HG02938 (cell line): ENCODE measurements around the gene FEZF2.

Experiments
- ATAC-seq: cut with Tn5 transposase; IDR thresholded peaks from one replicate; pipeline ENCODE4 v1.9.1; 2021; ENCODE audit warnings: mild to moderate bottlenecking, moderate library complexity; ENCODE audit not compliant: unreplicated experiment

The FEZF2 gene

DNA sequence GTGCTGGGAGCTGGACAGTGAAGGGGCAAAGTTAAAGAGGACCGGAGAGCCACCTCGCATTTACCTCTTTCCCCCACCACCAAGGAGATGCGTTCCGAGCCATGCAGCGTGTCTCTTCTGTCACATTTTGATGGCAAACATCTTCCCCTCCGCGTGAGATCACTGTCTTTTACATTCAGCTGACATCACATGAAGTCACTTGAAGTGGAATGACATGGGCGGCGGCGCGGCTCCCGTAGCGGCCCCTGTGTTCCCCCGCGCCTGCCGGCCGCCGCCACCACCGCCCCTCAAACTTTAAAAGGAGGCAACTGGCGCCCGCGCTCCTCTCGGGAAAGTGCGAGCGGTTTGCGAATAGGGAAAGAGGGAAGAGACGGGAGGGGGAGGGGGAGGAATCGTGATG lies at the start of gene FEZF2:
Gene FEZF2 (minus strand): TSS at position 336 of the 400 bp plus-strand sequence. CDS start 682 bp downstream, outside the sequence.
- ATAC-seq = no peak

GRCh38 chr3:62421207-62421606 lies 47.9 kb upstream of the FEZF2 start:
- no peak for ATAC-seq

DNA sequence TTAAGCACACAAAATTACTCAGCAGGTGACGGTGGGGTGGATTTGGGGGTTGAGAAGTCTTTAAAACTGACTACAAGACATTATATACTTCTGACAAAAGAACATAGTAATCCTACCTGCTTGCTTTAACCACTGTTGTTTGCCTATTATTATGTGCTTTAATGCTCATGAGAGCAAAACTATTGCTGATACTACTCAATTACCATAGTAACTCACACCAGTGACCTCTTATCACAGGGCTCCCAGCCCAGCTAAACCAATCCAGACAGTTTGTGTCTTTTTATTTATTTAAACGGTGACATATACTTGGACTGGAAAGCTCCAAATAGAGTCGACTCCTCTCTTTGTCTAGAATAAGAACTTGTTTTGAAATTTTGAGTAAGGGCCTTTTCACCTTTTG lies 42.8 kb upstream of the FEZF2 start:
- ATAC-seq = no peak

DNA sequence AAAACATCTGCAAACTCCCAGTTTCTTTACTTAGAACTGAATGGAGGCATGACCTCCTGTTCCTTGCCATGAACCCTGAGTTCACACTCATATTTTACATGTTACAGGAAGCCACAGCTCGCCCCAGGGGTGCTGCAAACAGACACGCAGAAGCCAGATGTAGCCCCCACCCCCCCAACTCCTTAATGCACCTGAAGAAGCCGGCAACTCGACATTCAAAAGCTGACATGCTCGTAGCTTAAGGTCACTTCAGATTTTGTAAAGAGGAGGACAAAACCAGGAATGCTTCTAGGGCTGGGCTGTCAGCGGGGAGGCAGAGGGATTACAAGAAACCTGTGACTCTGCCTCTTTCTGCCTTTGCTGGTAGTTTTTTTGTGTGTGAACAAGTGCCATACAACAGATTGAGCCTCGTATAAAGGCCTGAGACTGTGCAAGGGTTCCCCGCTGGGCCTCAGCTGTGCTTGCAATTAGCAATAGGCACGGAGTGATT lies 42.0 kb upstream of the FEZF2 start:
- no peak for ATAC-seq

DNA sequence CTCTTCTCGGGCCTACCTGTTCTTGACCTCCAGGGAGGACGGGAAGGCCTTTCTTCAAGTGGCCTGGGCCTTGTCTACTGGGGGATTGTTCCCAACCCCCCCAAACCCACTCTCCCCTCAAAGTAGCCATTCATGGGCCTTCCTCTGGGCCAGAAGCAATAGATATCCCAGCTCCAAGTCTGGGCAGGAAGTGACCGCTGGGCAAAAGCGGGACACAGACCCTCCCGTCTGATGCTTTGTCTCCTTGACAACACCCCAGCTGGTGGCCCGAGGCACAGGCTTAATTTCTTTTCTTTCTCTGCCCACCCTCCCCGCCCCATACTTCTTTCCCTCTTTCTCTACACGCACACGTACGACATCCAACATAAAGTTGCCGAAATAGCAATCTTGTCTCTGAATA lies 41.4 kb upstream of the FEZF2 start:
- ATAC-seq = no peak

- ATAC-seq = no peak
These were observed 40.3 kb upstream of the FEZF2 start for GRCh38 chr3:62413687-62414086.

DNA sequence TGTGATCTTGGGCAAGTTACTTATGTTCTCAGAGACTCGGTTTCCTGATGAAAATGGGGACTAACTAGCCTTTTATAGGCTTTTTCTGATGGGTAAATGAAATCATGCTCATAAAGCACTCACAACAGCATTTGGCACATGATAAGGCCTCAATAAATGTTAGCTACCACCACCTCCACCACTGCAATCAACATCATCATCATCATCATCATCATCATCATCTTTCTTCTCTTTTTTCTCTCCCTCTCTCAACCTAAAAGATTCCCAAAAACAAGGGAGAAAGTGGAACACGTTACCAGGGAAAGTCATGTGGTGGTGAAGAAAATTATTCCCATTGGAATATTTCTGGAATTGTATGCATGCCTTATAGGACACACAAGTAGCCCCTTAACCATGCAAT lies 33.6 kb upstream of the FEZF2 start:
- no peak for ATAC-seq

DNA sequence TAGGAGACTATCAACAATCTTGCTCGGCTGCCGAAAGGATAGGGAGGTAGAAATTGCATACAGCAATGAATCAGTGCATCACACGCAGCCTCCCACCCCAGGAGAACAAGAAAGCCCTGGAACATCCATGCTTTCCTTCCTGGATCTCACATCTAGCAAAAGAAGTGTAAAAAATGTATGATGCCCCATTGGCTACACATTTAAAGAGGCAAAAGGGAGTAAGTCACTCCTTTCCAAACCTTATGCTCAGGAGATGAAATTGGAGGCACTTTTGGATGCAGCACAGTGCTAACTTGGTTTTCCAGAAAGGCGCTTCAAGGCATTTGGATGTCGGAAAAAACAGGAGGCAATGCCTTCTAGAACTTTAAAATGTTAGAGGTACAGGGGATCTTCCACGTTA lies 32.2 kb upstream of the FEZF2 start:
- no peak for ATAC-seq

GRCh38 chr3:62405135-62405534 lies 31.8 kb upstream of the FEZF2 start:
- no peak for ATAC-seq

DNA sequence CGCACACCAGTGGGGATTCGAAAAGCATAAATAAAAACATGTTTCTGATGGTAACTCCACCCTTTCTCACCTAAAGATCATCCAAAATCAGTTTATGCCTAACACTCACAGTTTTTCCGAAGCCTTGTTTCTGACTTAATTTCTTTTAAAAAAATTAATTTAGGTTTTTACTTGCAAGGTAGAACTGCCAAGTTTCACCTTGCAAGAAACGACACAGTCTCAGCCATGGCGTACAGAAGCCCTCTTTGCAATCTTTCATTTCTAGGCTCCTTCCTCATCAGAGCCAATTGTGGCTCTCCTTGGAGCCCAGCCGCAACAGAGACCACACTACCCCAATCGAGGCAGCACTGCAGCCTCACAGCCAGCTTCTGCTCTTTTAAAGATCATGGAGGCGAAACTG lies 31.0 kb upstream of the FEZF2 start:
- no peak for ATAC-seq

DNA sequence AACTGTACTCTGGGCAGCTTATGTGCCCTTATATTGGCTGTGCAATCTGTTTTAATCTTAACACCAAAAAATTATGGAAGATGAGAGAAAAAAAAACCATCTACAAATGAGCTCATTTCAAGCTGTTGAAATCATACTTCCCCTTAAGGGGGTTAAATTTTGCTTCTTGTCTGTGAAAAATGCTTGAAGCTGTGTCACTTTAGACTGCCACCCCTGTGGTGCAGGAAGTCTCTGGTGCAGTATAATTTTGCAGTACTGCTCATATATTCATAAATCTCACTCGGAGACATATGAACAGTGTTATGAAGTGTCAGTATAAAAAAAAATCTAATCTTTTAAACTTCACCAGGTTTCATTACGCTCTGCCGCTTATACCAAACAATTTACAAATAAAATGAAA lies 30.4 kb upstream of the FEZF2 start:
- ATAC-seq = no peak

DNA sequence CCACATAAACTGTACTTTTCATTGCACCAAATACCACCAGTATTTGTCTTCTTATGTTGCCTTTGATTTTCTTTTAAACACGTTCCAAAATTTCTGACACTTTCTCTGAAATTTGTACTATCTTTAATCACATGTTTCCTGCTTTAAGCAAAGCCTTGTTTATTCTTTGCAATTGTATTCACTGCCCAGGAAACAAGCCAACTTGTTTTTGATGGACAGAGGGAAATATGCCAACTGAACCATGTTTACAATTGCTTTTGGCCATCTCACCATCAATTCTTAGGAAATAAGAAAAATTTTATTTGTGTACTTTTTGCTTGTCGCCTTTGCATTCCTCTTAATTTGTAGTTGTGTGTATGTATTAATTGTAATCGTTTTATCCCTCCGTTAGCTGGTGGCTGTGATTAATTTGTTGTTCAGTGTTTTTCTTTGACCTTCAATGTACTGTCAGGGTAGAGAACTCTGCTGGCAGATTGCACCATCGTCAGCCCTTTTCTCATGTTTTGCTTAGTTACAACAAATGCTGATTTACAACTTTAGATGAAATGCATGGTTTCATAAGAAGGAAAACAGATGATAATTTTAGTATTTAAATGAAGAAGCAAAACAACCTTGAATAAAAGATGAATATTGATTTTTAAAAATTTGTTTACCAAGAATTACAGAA lies 19.4 kb upstream of the FEZF2 start:
- ATAC-seq = no peak

- ATAC-seq = no peak
These were observed 13.9 kb upstream of the FEZF2 start for GRCh38 chr3:62387251-62387650.

DNA sequence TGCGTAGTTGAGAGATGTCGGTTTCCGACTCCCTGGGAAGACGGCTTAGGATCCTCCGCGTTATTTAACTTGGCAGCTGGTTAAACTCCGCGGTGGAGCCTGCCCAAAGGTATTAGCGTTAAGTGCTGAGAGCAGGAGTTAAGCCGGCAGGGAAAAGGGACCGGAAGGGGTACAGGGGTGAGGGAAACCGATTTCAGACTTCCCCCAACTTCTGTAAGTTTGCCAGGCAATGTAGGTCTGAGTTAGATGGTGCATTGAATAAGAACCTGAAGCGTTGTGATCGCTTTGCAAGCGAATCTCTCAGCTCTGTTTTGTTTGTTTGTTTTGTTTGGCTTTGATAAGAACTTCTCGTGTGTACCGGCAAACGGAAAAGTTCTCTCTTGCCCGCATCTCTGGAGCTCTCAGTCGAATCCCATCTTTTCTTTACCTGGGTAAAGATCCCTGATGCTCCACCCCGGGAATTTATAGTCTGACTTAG lies 6.0 kb upstream of the FEZF2 start:
- no peak for ATAC-seq

DNA sequence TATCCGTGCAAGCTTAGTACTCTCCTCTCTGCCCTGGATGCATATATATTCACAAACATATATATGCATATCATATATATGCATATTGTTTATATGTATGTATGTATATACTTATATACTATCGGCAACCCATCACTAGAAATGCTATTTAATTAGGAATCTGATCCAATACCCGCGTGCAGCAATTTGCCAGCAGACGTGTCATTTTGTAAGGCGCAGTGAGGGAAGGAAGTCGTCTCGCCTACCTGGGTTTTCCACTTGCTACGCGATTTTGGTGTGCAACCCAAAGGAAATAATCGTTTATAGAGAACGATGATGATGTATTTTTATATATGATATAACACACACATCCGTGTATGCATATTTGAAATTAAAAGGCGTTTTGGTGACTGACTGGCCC lies 5.6 kb upstream of the FEZF2 start:
- no peak for ATAC-seq

DNA sequence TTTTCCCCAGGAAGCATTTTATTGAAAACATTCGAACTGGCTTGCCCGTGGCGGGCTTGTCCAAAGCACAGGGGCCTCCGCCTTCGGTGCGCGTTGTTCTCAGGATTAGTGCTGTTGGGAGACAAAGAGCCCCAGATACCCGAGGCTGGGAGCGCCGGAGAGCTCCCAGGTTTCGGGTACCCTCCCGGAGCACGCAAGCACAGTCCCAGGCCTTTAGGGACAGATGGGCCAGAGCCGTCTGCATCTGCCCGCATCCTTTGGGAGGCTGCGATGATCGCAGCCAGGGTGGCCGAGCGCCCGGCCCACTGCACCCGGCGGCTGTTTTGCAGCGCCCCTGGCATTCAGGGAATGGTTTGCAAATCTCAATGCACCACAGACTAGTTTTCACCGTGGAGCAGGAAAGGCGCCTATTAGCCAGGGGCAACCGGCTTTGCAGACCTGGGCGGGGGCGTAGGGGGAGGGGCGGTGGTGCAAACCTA lies 5.0 kb upstream of the FEZF2 start:
- ATAC-seq = no peak

DNA sequence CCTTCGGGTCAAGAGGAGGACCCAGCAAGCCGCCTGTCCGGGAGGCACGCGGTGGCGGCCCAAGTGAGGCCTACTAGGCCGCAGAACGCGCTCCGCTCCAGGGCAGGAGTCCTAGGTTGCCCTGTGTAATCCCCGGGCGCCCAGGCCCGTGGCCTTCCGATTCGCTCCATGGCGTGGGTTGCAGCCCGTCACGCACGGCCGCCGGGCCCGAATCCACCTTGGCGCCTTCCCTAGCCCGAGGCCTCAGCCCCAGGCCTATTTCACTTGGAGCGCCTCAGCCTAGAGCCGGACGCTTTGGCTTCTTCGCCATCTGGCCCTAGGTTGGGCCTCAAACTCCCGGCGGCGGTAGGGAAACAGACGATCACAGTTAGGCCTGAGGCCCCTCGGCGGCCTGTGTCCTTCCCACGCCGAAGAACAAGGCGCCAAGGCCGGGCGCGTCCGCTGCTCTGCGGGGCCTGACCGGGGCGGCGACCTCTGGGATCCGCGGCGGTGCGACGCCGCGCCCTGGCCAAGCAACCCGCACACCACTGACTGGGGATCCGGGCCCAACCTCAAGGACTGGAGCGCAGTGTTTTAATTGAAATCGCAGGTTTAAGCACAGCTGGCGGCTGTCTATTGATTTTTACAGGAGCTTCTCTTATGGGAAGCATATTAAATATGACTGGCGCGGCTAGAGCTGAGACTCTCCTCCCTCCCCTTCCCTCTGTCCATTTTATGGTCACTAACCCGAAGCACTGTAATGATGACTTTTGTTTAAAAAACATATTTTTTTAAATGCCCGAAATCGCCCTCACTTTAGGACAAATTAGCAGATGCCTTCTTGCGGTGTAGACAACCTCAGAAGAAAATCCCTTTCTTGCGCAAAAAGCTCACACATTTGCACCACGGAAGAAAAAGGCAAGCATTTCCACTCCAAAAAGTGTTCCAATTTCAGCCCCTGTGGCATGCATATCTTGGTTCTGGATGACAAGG lies 3.8 kb upstream of the FEZF2 start:
- no peak for ATAC-seq

GRCh38 chr3:62376454-62376720 lies 3.0 kb upstream of the FEZF2 start:
- ATAC-seq = no peak

GRCh38 chr3:62375655-62376453 lies 2.5 kb upstream of the FEZF2 start:
- ATAC-seq = no peak

GRCh38 chr3:62374341-62375218 lies 1.2 kb upstream of the FEZF2 start:
- ATAC-seq = no peak
